T-helper 2 cell treated with Interferon-gamma antibody and Interleukin-4, amounts not matched to agents 100 ng/mL and 5 ng/mL, for 36 hours (primary cell): ENCODE data around the gene CSNK1G1. TPM values are rescaled to one million over a fixed set of nuclear protein-coding genes. Genes with fewer than 3 reads are reported as not detected.
"Not testable (repeated sequence)": the region's sequence is repeated elsewhere in the genome, so short reads cannot be mapped to it uniquely, and the experiment has no call there.

Source experiments
- intact Hi-C: fragments of 100-400 bp; cut with micrococcal nuclease; formaldehyde crosslinking; loops from one replicate; pipeline ENCODE4 v1.15.1; 2023
- total RNA-seq: library from RNA; stranded (reverse); gene quantifications from 2 replicates; pipeline ENCODE4 v1.2.3, GENCODE V29; 2022

The CSNK1G1 gene
- total RNA-seq, 1 donor from 2014 or later: 30.0 TPM

- intact Hi-C loops: no loop called here
Observed at GRCh38 chr15:64141798-64142512, 214.0 kb downstream of the CSNK1G1 start.

- intact Hi-C loops: no loop called here
Observed at GRCh38 chr15:64138331-64138941, 217.5 kb downstream of the CSNK1G1 start.

GRCh38 chr15:64137226-64137833 is 218.6 kb downstream of the CSNK1G1 start:
- intact Hi-C loops: no loop called here

GRCh38 chr15:64136347-64136746 is 219.6 kb downstream of the CSNK1G1 start:
- intact Hi-C loops: no loop called here

GRCh38 chr15:64134345-64134829 is 221.6 kb downstream of the CSNK1G1 start:
- intact Hi-C loops: no loop called here

GRCh38 chr15:64133623-64134344 is 222.2 kb downstream of the CSNK1G1 start:
- intact Hi-C loops: no loop called here

- intact Hi-C loops: no loop called here
Observed at GRCh38 chr15:64132217-64132616, 223.8 kb downstream of the CSNK1G1 start.

- intact Hi-C loops: no loop called here
Observed at GRCh38 chr15:64131547-64131946, 224.4 kb downstream of the CSNK1G1 start.

GRCh38 chr15:64130159-64130558 is 225.8 kb downstream of the CSNK1G1 start:
- intact Hi-C loops: no loop called here

- intact Hi-C loops: no loop called here
Observed at GRCh38 chr15:64127521-64128270, 228.3 kb downstream of the CSNK1G1 start.

GRCh38 chr15:64125978-64126377 is 230.0 kb downstream of the CSNK1G1 start:
- intact Hi-C loops: no loop called here

GRCh38 chr15:64122936-64123351 is 233.0 kb downstream of the CSNK1G1 start:
- intact Hi-C loops: no loop called here

- intact Hi-C loops: no loop called here
Observed at GRCh38 chr15:64122444-64122843, 233.5 kb downstream of the CSNK1G1 start.

GRCh38 chr15:64121614-64122013 is 234.4 kb downstream of the CSNK1G1 start:
- intact Hi-C loops: no loop called here

GRCh38 chr15:64120322-64120721 is 235.7 kb downstream of the CSNK1G1 start:
- intact Hi-C loops: not testable (repeated sequence)

GRCh38 chr15:64117759-64118487 is 238.1 kb downstream of the CSNK1G1 start:
- intact Hi-C loops: no loop called here
